Glutamatergic neuron (in vitro differentiated cells): ENCODE results near the gene PLEKHH2. TPM values are rescaled to one million over a fixed set of nuclear protein-coding genes. Genes with fewer than 3 reads are reported as not detected.
"Not testable (repeated sequence)": the region's sequence is repeated elsewhere in the genome, so short reads cannot be mapped to it uniquely, and the experiment has no call there.

ENCODE experiments used
- DNase-seq: peaks from one replicate; pipeline ENCODE4 v3.0.0; 2022
- H3K27ac Mint-ChIP-seq: one replicate; pipeline ENCODE4 v1.8.0; 2020; ENCODE audit warnings: mild to moderate bottlenecking, mixed read lengths, inconsistent platforms; ENCODE audit not compliant: unreplicated experiment
- H3K27me3 Mint-ChIP-seq: one replicate; pipeline ENCODE4 v1.8.0; 2020; ENCODE audit warnings: mild to moderate bottlenecking, moderate library complexity, mixed read lengths, inconsistent platforms; ENCODE audit not compliant: unreplicated experiment
- H3K36me3 Mint-ChIP-seq: one replicate; pipeline ENCODE4 v1.8.0; 2020; ENCODE audit warnings: mild to moderate bottlenecking, mixed read lengths, inconsistent platforms; ENCODE audit not compliant: unreplicated experiment
- H3K4me1 Mint-ChIP-seq: one replicate; pipeline ENCODE4 v1.8.0; 2020; ENCODE audit warnings: mild to moderate bottlenecking, low read depth, mixed read lengths, inconsistent platforms; ENCODE audit not compliant: unreplicated experiment
- H3K4me3 Mint-ChIP-seq: one replicate; pipeline ENCODE4 v1.8.0; 2020; ENCODE audit warnings: mild to moderate bottlenecking, mixed read lengths, inconsistent platforms; ENCODE audit not compliant: unreplicated experiment
- H3K9me3 Mint-ChIP-seq: one replicate; pipeline ENCODE4 v1.8.0; 2020; ENCODE audit warnings: mild to moderate bottlenecking, moderate library complexity, mixed read lengths, inconsistent platforms; ENCODE audit not compliant: unreplicated experiment
- total RNA-seq: library from RNA; stranded (reverse); fragmentation: NEBNext Ultra II Directional; extraction: Animal tissue kit (Norgen Biotek cat#: 25700); gene quantifications from one replicate; pipeline ENCODE4 v1.2.1, GENCODE V29; 2021; ENCODE audit not compliant: unreplicated experiment
- TF ChIP-seq, protein P1 (sequence below): fragments of 200-600 bp; sonication (generic); IDR thresholded peaks from one replicate; pipeline ENCODE4 v1.5.0; 2021; ENCODE audit not compliant: partially characterized antibody, unreplicated experiment

The PLEKHH2 gene
- total RNA-seq, 1 donor from 2014 or later: 0.71 TPM

DNA sequence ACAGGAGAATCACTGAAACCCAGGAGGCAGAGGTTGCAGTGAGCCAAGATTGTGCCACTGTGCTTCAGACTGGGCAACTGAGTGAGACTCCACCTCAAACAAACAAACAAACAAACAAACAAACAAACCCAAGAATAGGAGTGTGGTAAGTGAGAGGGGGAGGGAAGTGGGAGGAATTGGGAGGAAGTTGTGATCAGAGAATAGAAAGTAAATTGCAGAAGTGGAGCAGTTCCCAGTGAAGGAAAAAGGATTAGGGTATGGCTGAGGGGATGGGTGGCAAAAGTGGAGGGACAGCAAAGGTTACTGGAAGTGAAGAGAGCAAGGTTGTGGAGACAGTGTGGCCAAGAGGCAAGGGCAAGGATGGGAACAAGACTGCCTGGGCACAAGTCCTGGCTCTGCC, 80.3 kb downstream of the PLEKHH2 start:
- H3K9me3 Mint-ChIP-seq: no peaks in the 10 kb centered on the region
- H3K27me3 Mint-ChIP-seq: peaks cover 2% of the 10 kb centered on the region
- no peak overlapping the region for H3K4me3 Mint-ChIP-seq
- no peaks in the 10 kb centered on the region for H3K36me3 Mint-ChIP-seq
- H3K27ac Mint-ChIP-seq: no peak overlapping the region
- TF ChIP-seq, protein P1, sequence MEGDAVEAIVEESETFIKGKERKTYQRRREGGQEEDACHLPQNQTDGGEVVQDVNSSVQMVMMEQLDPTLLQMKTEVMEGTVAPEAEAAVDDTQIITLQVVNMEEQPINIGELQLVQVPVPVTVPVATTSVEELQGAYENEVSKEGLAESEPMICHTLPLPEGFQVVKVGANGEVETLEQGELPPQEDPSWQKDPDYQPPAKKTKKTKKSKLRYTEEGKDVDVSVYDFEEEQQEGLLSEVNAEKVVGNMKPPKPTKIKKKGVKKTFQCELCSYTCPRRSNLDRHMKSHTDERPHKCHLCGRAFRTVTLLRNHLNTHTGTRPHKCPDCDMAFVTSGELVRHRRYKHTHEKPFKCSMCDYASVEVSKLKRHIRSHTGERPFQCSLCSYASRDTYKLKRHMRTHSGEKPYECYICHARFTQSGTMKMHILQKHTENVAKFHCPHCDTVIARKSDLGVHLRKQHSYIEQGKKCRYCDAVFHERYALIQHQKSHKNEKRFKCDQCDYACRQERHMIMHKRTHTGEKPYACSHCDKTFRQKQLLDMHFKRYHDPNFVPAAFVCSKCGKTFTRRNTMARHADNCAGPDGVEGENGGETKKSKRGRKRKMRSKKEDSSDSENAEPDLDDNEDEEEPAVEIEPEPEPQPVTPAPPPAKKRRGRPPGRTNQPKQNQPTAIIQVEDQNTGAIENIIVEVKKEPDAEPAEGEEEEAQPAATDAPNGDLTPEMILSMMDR: no peak
- H3K4me1 Mint-ChIP-seq: no peaks in the 10 kb centered on the region
- DNase-seq: no peak

DNA sequence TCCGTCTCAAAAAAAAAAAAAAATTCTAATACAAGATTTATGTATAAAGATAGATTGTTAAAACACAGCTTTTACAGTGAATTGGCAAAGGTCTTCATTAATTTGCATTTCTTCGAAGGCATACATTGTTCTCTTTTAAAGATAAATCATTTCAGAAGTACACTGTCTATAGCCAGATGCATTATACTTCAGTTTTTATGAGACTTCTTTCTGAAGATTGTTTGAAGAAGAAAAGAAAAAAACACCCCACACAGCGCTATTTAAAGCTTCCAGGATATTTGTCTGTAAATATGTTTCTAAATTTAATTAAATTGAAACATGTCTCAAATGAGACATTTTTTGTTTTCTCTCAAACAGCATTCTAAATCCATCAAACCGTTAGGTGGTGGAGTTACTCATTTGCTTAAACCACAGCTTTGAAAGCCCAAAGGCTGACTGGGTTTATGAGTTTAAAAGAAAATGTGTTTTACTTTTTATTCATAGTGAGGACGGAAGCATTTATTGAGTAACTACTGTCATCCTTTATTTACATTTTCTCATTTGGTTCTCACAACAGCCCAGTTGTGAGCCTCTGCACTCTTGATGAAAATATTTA, 81.6 kb downstream of the PLEKHH2 start:
- H3K4me3 Mint-ChIP-seq: no peak overlapping the region
- no peak overlapping the region for H3K27ac Mint-ChIP-seq
- no peaks in the 10 kb centered on the region for H3K4me1 Mint-ChIP-seq
- peaks cover 2% of the 10 kb centered on the region for H3K27me3 Mint-ChIP-seq
- TF ChIP-seq, protein P1: no peak
- DNase-seq: no peak
- H3K9me3 Mint-ChIP-seq: no peaks in the 10 kb centered on the region
- H3K36me3 Mint-ChIP-seq: no peaks in the 10 kb centered on the region

DNA sequence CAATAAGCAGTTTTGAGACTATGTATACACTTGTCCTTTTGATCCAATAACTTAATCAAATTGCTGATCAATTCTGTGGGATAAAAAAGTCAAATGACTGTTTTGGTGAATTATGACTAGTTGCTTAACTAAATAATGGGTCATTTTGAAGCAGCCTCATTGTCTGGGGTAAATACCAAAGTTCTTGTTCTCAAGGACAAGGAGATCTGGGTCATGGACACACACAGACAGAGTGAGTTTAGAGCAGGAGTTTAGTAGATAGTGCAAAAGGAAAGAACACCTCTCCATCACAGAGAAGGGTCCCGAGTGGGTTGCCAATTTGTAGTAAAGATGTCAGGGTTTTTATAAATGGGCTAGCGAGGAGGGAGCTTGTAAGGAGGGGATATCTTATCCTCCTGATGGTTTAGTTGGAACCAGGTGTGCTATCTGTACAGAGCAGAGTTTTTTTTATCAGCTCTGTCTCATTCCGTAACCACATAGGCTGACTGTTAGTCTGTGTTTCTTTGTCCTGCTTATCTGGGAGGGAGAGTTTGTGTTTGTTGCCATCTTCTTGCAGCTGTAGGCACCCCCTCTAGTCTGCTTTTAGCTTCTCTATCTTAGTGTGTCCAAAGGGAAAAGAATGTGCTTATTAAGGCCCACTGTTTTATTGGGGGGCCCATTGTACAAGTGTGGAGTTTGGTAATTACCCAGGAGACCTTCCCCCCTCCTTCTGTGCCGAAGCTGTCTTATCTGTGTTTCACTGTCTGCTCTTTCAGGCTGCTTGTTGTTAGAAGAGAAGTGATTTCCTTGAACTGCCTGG, 87.9 kb downstream of the PLEKHH2 start:
- H3K4me3 Mint-ChIP-seq: no peak overlapping the region

DNA sequence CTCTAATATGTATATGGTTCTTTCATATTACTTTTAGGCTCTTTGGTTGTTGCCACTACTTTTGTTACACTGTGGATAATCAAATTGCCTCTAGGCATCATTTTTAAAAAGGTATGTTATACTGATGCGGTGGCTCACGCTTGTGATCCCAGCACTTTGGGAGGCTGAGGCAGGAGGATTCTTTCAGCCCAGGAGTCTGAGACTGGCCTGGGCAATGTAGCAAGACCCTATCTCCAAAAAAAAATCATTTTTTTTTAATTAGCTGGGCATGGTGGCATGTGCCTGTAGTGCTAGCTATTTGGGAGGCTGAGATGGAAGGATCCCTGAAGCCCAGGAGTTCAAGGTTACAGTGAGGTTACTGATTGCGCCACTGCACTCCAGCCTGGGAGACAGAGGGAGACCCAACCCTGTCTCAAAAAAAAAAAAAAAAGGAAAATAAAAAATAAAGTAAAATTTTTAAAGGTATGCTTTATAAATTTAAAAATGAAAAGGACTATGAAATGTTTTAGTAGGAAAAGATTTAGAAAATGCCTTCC, 88.7 kb downstream of the PLEKHH2 start:
- no peak for DNase-seq
- Mint-ChIP-seq H3K27me3 (no peaks in the 10 kb centered on the region), H3K9me3 (no peaks in the 10 kb centered on the region), H3K4me1 (peaks cover 9% of the 10 kb centered on the region), H3K36me3 (no peaks in the 10 kb centered on the region), H3K4me3 (no peak overlapping the region), H3K27ac (no peak overlapping the region)
- TF ChIP-seq, protein P1: no peak

More for the DNA sequence above, 87.9 kb downstream of the PLEKHH2 start:
- Mint-ChIP-seq H3K9me3 (no peaks in the 10 kb centered on the region), H3K36me3 (no peaks in the 10 kb centered on the region), H3K4me1 (peaks cover 9% of the 10 kb centered on the region), H3K27ac (peak overlapping the region; percentile 29), H3K27me3 (no peaks in the 10 kb centered on the region)
- no peak for DNase-seq
- TF ChIP-seq, protein P1: no peak

DNA sequence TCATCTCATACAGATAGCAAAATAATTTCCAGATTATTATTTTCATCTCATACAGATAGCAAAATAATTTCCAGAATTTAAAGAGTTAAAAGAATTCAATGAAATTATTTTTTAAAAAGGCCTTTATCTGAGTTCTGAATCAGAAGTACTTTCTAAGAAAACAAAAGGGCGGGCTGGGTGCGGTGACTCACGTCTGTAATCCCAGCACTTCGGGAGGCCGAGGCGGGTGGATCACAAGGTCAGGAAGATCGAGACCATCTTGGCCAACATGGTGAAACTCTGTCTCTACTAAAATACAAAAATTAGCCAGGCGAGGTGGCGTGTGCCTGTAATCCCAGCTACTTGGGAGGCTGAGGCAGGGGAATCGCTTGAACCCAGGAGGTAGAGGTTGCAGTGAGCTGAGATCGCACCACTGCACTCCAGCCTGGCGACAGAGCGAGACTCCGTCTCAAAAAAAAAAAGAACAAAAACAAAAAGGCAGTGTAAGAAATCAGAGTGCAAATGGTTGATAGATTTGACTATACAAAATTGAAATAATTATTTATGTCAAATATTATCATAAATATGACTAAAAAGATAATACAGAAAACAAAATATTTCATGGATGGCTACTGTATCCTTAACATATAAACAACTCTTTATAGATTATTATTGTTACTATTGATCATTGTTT, 90.0 kb downstream of the PLEKHH2 start:
- H3K4me1 Mint-ChIP-seq, H3K4me3 Mint-ChIP-seq, H3K27ac Mint-ChIP-seq, H3K36me3 Mint-ChIP-seq, DNase-seq, H3K27me3 Mint-ChIP-seq, H3K9me3 Mint-ChIP-seq: not testable (repeated sequence)
